ENCODE data around the gene LTB. TPM values are rescaled to one million over a fixed set of nuclear protein-coding genes. Genes with fewer than 3 reads are reported as not detected.

LTB gene
- total RNA-seq: 1 to 10 TPM in 1 of 4 donors, not detected in 3; 1.5 TPM

- Histone ChIP-seq H3K4me3 (peak within 1 kb of the TSS; percentile 57 to 78), H3K27me3 (no peaks in the 10 kb centered on the region), H3K9me3 (no peaks in the 10 kb centered on the region), H3K27ac (peak within 1 kb of the TSS; percentile 80 to 92), H3K4me1 (peaks cover 0 to 5% of the 10 kb centered on the region in 2 donors), H3K36me3 (no peaks in the 10 kb centered on the region)
- DNase-seq: no peak
- no peak for TF ChIP-seq POLR2A (IDR thresholded peaks at IDR 0.05)
- intact Hi-C loops (cut with DNase I; ENCODE audit: low total_unique reads): no loop called here
Observed at GRCh38 chr6:31582230-31582643, at the start of gene LTB. Gene LTB (minus strand): TSS chr6:31582424. CDS start chr6:31582417, 7 bp downstream.

GRCh38 chr6:31631681-31632278 lies 49.6 kb upstream of the LTB start:
- Histone ChIP-seq H3K9me3 (no peaks in the 10 kb centered on the region), H3K27me3 (no peaks in the 10 kb centered on the region), H3K4me3 (no peak overlapping the region), H3K27ac (no peak overlapping the region), H3K36me3 (no peaks in the 10 kb centered on the region), H3K4me1 (no peaks in the 10 kb centered on the region)
- intact Hi-C loops (cut with DNase I; ENCODE audit: low total_unique reads): no loop called here
- DNase-seq: no peak
- no peak for TF ChIP-seq POLR2A (IDR thresholded peaks at IDR 0.05)
- TF ChIP-seq CTCF (IDR thresholded peaks at IDR 0.05): no peak

GRCh38 chr6:31631209-31631608 lies 49.0 kb upstream of the LTB start:
- Histone ChIP-seq H3K4me1 (no peaks in the 10 kb centered on the region), H3K27ac (no peak overlapping the region), H3K4me3 (no peak overlapping the region), H3K9me3 (no peaks in the 10 kb centered on the region), H3K27me3 (no peaks in the 10 kb centered on the region), H3K36me3 (no peaks in the 10 kb centered on the region)
- TF ChIP-seq CTCF (IDR thresholded peaks at IDR 0.05): no peak
- TF ChIP-seq POLR2A (IDR thresholded peaks at IDR 0.05): no peak
- intact Hi-C loops (cut with DNase I; ENCODE audit: low total_unique reads): no loop called here
- no peak for DNase-seq

GRCh38 chr6:31630177-31630934 lies 48.1 kb upstream of the LTB start:
- no peaks in the 10 kb centered on the region for H3K36me3 ChIP-seq
- H3K4me1 ChIP-seq: no peaks in the 10 kb centered on the region
- intact Hi-C loops (cut with DNase I; ENCODE audit: low total_unique reads): no loop called here

GRCh38 chr6:31629014-31629413 lies 46.8 kb upstream of the LTB start:
- no peak for DNase-seq
- intact Hi-C loops (cut with DNase I; ENCODE audit: low total_unique reads): no loop called here
- H3K27ac ChIP-seq: no peak overlapping the region
- no peak overlapping the region for H3K4me3 ChIP-seq
- no peaks in the 10 kb centered on the region for H3K27me3 ChIP-seq
- no peaks in the 10 kb centered on the region for H3K4me1 ChIP-seq
- H3K9me3 ChIP-seq: no peaks in the 10 kb centered on the region
- TF ChIP-seq CTCF (IDR thresholded peaks at IDR 0.05): no peak
- TF ChIP-seq POLR2A (IDR thresholded peaks at IDR 0.05): no peak
- no peaks in the 10 kb centered on the region for H3K36me3 ChIP-seq

More at GRCh38 chr6:31630177-31630934, 48.1 kb upstream of the LTB start:
- Histone ChIP-seq H3K4me3 (no peak overlapping the region), H3K27me3 (no peaks in the 10 kb centered on the region), H3K9me3 (no peaks in the 10 kb centered on the region), H3K27ac (no peak overlapping the region)
- no peak for DNase-seq
- TF ChIP-seq CTCF (IDR thresholded peaks at IDR 0.05) (no peak), POLR2A (IDR thresholded peaks at IDR 0.05) (no peak)

All from uterus (tissue), 4 donors.